GM18873 (cell line): ENCODE results near the gene MESD.
A peak's percentile ranks its signal among the peaks of the same experiment; 100 is the strongest.

Source experiments
- ATAC-seq: cut with Tn5 transposase; IDR thresholded peaks from one replicate; pipeline ENCODE4 v1.9.1; 2021; ENCODE audit warnings: mild to moderate bottlenecking, moderate library complexity, moderate number of reproducible peaks; ENCODE audit not compliant: unreplicated experiment, low FRiP score

Gene MESD

DNA sequence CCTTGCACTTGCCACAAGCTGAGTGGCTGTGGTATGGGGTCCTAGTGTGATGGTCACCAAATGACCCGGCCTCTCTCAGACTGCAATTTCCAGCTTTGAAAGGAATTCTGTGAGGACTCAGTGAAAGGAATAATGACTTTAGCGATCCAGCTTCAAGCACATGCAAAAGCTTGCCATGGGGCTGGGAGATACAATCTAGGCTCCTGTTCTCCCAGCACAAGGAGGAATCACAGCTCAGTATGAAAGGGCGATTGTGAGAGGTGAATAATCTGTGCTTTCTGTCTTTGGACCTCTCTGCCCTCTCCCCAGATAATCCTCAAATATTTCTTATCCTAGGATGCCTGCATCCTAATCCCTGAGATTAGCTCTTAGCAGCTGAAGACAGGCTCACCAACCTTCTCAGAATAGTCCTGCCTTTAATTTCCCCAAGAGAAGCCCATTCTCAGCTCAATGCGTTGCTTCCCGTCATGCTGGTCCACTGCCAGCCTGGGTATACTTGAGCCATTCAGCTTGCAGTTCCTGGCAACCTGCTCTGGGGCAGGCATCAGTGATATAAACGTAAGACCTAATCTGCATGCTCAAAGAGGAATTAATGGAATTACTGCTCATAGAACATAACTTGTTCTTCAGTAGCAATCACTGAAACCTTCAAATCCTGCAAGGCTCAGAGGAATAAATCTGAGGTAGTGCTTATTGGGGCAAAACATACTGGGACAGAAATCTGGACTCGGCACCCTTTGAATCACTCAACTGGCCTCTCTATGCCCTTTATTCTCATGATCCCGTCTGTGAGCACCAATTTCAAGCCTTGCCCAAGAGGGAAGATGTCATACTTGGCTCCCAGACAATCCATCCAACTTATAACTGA lies 26.2 kb upstream of the MESD start:
- ATAC-seq, result no peak

DNA sequence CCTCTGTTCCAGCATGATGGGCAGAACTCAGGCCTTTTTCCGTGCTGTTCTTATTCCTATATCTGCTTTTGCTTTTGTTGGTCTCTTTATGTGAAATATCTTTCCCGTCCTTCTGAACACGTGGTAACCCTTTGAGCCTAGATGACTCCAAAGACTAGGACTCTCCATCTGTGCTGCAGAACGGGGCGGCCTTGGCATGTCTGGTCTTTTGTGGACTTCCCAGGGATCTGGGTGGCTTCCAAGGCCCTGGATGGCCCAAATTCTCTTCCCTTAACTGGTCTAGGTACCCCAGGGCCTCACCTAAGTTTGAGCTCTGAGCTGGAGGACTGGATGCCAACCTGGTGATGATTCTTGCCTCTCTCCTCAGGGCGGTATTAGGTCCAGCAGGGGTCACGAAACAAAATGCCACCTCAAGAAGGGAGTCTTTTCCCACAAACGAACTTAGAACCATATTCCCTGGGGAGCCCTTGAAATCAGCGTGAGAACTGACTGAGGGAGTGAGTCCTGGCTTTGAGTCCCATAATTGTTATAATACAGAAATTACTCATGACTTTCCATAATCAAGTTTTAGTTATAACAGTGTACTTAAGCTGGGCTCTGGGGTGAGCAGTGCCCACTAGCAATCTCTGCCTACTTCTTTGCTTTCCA lies 25.0 kb upstream of the MESD start:
- no peak for ATAC-seq

DNA sequence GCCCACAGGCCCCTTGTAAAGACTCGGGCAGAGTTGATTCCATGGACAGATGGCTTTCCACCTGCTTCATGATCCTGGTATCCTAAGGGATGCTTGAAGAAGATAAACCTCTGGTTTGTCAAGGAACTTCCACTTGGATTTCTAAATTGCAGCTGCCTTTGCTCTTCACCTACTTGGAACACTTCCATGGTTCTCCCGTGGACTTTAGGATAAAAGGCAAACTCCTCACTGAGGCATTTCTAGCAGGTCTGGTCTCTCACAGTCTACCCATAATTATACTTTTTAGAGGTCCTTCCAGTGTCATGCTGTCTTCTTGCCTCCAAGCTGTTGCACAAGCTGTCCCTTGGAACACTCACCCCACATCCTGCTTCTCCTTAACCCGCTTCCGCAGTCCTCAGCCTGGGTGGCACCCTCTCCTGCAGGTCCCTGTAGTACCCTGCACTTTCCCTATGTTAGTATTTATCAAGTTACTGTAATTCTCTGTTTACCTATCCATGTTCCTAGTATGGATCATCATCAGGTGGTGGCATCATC lies 23.8 kb upstream of the MESD start:
- no peak for ATAC-seq

DNA sequence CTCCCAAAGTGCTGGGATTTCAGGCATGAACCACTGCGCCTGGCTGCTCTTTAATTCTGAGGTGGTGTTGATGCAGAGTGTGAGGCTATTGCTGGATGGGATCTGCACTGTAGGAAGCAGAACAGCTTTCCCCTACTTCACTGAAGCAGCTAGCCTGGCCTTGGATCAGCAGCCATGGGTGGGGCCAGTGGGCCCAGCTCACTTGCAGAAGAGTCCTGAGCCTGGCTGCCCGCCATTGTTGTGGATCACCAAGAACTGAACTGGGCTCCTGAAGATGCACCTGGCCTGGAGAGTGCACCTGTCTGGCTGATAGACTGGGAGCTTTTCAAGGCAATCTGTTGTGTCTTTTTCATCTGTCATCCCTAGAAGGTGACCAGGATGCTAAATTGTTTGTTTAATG lies 23.0 kb upstream of the MESD start:
- no peak for ATAC-seq

DNA sequence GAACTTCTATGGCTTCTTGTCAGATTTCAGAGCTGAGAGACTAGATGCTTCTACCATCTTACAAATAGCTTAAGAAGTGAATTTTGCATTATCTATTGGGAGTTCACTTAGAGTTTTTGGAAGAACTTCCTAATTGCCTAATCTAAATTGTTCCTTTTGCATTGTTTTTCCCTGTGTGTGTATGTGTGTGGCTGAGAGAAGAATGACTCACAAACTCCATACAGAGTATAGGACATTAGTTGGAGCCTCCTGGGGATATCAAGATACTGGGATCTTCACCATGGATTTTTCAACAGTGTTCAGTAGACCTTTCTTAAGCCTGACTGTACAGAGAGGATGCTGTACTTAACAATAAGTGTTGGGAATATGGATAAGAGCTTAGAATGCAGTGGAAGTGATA lies 22.0 kb upstream of the MESD start:
- no peak for ATAC-seq

DNA sequence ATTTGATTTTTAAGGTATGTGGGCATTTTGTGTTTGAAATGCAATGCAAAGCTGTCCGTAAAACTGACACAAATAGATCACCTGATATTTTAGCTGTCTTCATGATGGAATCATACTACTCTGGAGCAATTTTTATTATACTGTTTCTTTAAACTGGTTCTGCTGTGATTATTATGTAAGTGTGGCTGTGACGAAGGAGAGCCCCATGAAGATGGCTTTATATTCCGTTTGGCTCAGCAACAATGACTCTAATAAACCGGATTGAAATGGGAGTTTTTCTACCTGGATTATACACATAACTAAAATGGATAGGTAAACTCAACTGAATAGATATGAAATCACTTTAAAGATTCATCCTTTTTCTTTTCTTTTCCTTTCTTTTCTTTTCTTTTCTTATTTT lies 20.5 kb upstream of the MESD start:
- ATAC-seq, result no peak

DNA sequence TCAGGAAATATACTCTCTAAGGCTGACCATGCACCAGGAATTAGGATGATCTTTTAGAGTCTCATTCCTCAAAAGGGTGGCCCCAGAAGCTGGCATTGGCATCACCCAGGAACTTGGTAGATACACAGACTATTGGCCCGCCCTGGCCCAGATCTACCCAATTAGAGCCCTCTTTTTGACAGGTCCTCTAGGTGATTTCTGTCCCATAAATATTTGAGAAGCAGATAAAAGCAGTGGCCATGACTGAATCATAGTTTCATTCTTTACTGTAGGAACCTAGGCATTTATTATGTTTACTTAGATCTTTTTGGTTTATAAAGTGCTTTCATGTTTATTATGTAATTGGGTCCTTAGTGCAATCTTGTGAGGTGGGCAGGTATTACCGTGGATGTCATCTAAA lies 18.7 kb upstream of the MESD start:
- no peak for ATAC-seq

DNA sequence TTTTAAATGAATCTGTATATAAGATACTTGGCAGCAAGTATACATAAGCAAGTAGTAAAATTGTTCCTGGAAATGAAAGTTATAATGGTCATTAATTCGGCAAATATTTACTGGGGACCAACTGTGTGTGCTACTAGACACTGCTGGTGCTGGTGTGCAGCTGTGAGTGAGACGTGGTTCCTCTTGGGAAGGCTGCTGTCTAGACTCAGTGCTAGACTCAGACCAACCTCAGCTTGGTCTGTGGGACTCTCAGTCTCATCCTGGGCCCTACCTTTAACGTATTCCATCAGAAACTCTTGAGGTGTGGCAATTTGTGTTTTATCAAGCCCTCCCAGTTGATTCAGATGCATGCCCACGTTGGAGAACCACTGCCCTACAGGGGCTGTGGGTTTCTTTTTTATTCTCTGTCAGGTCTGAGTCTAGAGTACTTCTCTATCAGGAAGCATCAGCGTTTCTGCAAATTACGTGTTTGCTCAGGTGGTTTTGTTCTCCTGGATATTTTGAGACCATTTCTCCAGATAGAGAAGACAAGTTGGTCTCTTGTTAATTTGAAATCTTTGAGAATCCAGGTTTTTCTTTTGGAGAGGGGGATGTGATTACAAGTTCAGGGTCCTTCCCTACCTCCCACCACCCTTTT lies 17.9 kb upstream of the MESD start:
- ATAC-seq, result no peak

DNA sequence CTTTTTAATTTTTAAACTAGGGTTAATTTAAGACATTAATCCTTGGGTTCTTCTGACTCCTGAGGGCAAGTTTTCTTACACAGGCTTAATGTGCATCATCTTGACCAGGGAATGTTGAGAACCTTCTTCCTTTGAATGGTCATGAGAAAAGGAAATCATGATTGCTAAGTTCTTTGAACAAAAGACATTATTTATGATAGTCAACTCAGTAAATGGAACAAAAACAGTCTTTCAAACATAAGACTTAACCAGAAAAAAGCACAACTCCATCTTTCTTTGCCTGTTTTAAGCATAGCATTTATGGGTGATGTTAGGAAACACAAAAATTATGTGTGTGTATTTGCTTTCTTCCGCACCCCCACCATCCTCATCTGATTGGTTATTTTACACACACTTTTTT lies 16.5 kb upstream of the MESD start:
- ATAC-seq, result no peak

DNA sequence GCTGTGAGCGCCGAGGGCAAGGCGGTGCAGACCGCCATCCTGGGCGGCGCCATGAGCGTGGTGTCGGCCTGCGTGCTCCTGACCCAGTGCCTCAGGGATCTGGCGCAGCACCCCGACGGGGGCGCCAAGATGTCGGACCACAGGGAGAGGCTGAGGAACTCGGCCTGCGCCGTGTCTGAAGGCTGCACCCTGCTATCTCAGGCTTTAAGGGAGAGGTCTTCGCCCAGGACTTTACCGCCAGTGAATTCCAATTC lies 13.4 kb upstream of the MESD start:
- ATAC-seq, result no peak

DNA sequence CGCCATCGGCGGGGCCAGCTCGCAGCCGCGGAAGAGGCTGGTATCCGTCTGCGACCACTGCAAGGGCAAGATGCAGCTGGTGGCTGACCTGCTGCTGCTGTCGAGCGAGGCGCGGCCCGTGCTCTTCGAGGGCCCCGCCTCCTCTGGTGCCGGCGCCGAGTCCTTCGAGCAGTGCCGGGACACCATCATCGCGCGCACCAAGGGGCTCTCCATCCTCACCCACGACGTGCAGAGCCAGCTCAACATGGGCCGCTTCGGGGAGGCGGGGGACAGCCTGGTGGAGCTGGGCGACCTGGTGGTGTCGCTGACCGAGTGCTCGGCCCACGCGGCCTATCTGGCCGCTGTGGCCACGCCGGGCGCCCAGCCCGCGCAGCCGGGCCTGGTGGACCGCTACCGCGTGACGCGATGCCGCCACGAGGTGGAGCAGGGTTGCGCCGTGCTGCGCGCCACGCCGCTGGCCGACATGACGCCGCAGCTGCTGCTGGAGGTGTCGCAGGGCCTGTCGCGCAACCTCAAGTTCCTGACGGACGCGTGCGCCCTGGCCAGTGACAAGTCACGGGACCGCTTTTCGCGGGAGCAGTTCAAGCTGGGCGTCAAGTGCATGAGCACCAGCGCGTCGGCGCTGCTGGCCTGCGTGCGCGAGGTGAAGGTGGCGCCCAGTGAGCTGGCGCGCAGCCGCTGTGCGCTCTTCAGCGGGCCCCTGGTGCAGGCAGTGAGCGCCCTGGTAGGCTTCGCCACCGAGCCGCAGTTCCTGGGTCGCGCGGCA lies 12.9 kb upstream of the MESD start:
- ATAC-seq, result no peak

DNA sequence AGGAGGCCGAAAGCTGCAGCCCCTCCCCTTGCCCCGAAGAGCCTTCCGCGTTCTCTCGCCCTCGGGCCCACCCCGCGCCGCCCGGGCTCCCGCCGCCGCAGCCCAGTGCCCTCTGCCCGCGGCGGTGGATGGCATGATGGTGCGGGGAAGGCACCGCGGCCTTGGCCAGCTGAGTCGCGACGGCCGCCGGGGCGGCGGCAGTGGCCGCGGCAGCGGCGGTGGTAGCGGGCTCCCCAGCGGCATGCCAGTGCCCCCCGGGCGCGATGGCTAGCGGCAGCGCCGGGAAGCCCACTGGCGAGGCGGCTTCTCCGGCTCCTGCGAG lies 12.4 kb upstream of the MESD start:
- ATAC-seq, result no peak

DNA sequence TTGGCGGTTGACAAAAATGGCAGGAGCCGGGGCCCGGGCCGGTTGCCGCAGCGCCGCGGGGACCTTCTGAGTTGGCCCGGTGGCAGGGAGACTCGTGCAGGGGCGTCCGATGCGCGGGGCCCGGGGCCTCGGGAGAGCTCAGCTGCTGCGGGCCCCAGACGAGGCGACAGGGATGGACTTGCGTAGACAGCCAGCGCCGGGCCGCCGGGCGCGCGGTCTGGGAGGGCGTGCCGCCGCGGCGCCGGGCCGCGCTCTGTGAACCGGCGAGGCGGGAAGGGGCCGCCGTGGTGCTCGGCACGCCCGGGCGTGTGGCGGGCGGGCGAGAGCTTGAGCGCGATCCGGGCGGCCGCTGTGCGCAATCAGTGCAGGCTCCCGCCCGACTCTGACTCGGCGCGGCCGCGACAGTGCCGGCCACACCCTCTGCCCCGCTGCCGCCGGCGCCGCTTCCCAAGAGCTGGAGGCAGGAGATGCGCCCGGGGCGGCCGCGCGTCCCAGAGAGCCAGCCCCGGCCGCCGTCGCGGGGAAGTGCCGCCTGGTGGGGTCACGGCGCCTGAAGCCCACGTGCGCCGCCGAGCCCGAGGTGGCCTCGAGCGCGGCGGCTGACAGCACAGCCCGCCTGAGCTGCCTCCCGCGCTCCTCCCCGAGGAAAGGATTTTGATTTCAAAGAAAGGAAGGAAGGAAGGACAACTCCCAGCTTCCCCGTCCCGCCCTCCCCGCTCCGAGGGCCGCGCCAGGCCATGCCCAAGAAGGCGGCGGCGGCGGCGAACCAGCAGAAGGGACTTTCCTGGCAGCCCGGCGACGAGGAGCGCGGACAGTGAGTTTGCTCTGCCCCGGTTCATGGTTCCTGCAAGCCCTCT lies 11.8 kb upstream of the MESD start:
- peak; percentile 25 for ATAC-seq

DNA sequence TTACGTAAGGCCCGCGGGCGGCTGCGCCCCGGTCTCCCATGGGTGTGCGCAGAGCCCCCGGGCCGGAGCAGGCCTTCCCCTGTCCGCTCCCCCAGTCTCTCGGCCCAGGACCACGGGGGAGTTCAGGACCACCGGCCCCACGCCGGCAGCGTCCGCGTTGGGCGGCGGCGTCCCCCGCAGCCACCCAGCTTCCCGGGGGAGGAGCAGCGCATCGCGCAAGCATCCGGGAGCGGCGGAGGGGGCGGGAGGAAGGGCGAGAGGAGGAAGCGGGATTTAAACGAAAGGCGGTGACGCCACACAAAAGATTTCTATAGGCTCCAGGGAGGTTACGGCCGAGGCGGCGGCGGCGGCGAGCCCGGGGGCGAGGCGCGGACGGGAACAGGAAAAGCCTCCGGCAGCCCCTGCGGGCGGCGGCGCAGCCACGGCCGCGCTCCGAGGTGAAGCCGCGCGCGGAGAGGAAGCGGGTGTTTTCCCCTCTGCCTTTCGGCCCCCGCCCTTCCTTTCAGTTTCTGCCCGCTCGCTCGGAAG lies 11.1 kb upstream of the MESD start, which contains the start of gene TLNRD1:
Gene TLNRD1, plus strand, starts transcription at position 300 of the 528 bp plus-strand sequence. CDS start 1,349 bp downstream, outside the sequence.
- ATAC-seq, result peak; percentile 53

DNA sequence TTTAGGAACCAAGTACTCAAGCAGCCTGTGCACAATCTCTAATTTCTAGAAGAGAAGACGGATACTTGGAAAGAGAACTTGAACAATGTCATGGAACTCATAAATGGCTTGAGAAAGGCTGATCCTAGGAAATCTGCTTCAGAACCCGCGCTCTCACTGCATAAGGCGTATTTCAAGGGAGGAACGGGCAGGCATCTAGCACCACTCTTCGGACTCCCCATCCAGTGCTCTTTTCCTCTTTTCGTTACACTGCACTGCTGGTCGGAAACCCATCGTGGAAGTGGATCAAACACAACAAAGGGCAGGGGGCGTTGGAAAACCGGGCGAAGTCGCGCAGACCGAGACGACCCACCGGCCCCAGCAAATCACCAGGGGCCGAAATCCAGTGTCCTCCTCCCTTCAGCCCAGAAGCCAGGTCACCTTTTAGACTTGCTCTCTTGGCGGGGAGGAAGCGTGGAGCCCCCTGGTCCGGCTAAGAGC lies 10.6 kb upstream of the MESD start:
- ATAC-seq, result no peak

DNA sequence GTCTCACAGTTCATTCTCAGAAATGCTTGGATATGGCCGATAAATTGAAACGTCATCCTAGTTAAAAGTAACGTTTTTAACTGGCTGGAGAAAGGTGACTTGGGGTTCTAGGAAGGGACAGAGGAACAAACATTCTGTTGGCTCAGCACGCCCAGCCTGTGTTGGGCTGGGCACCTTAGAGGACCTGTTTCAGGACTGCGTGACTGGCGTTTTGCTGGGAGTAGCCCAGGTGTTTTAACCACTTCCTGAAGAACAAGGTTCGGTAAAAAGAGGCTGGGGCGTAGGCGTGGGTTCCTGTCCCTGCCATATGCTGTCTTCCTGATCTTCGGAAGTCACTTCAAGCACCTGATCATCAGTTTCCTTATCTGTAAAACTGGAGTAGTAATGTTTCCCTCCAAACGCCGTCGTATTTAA lies 10.0 kb upstream of the MESD start:
- peak; percentile 33 for ATAC-seq

DNA sequence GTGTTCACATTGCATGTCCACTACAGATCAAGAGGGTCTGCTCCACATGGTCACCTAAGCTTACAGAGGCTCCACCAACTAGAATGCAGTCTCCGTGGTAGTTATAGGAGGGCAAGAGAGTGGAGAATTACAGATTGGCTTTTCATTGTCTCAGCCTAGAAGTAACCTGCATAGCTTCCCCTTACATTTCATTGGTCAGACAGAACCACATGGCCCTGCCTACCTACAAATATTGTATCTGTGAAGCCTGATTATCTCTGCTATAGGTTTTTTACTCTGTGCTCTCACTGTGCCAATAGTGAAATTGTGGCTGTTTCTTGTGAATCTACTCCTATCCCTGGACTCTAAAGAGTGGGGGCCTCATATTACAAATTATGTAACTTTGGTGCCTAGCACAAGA lies 8.6 kb upstream of the MESD start:
- ATAC-seq, result no peak

DNA sequence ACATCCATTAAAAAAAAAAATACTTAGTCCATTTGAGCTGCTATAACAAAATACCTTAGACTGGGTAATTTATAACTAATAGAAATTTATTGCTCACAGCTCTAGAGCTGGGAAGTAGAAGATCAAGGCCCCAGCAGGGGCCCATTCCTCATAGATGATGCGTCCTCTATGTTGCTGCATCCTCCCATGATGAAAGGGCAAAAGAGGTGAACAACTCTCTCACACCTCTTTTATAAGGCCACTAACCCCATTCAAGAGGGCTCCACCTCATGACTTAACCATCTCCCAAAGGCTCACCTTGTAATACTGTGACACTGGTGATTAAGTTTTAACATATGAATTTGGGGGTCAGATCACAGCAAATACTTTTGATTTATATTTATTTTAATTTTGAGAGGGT lies 8.1 kb upstream of the MESD start:
- no peak for ATAC-seq

DNA sequence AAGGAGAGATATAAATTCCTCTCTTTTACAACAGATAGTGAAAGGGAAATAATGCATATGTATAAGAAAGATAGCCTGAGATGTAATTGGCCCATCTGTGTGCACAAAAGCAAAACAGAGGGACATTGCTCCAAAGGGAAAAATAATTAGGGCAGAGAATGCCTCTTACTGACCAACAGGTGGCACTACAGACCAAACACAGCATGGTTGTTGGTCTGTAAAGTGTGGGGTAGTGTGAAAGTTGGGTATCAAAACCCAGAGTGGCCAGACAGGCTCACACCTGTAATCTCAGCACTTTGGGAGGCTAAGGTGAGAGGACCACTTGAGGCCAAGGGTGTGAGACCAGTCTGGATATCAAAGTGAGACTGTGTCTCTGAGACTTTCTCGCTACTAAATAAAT lies 6.6 kb upstream of the MESD start:
- no peak for ATAC-seq

DNA sequence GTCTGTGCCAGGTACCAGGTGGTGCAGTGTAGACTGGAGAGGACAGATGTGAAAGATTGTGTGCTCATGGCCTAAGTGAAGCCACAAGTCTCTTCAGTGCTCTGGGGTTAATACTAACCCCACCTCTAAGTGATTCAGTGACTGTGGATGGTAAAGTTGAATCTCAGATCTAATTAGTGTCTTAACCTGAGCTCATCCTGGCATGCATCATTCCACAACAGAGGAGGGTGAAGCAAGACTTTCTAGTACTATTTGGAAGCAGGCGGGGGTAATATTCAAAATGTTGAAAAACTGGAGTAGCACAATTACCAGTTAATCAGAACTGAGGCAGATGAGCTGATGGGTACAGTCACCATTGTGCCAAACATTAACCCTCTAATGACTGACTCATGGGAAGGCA lies 2.8 kb upstream of the MESD start:
- ATAC-seq, result no peak
